ENCODE data around the gene CEP95. TPM values are rescaled to one million over a fixed set of nuclear protein-coding genes. Genes with fewer than 3 reads are reported as not detected.

CEP95 gene
- total RNA-seq, 1 experiment from 2014 or later: 57.2 TPM

GRCh38 chr17:64527914-64528313, 21.1 kb downstream of the CEP95 start:
- CTCF ChIA-PET: interaction anchor here (0.5 to 0.6 kb wide), 2 partner anchors 486 to 1823 kb away, joined by 3 read pairs; no protein-coding TSS in a partner anchor
- intact Hi-C loops (cut with micrococcal nuclease): no loop called here
- BruUV-seq (replicated peaks): no TSS peak
- Mint-ChIP-seq H3K9me3 (ENCODE audit: unreplicated experiment) (no peaks in the 10 kb centered on the region), H3K27ac (ENCODE audit: low read depth, unreplicated experiment) (no peak overlapping the region), H3K36me3 (ENCODE audit: insufficient read depth, unreplicated experiment) (peaks cover 100% of the 10 kb centered on the region), H3K27me3 (ENCODE audit: insufficient read depth, unreplicated experiment) (no peaks in the 10 kb centered on the region), H3K4me1 (ENCODE audit: insufficient read depth, unreplicated experiment) (peaks cover 4% of the 10 kb centered on the region), H3K4me3 (ENCODE audit: unreplicated experiment) (no peak overlapping the region)
- TF ChIP-seq CTCF (IDR thresholded peaks at IDR 0.05; ENCODE audit: unreplicated experiment): no peak
- no peak for DNase-seq (ENCODE audit: unreplicated experiment)
- POLR2A ChIA-PET: interaction anchor here (6.0 kb wide), 1 partner anchor 21 kb away, joined by 32 read pairs; the partner anchor contains the start of genes CEP95 and DDX5

GRCh38 chr17:64529221-64529620, 22.4 kb downstream of the CEP95 start:
- Mint-ChIP-seq H3K27ac (ENCODE audit: low read depth, unreplicated experiment) (no peak overlapping the region), H3K36me3 (ENCODE audit: insufficient read depth, unreplicated experiment) (peaks cover 100% of the 10 kb centered on the region), H3K4me3 (ENCODE audit: unreplicated experiment) (no peak overlapping the region), H3K4me1 (ENCODE audit: insufficient read depth, unreplicated experiment) (peaks cover 4% of the 10 kb centered on the region), H3K27me3 (ENCODE audit: insufficient read depth, unreplicated experiment) (no peaks in the 10 kb centered on the region), H3K9me3 (ENCODE audit: unreplicated experiment) (no peaks in the 10 kb centered on the region)
- POLR2A ChIA-PET: interaction anchor here (6.0 kb wide), 1 partner anchor 23 kb away, joined by 32 read pairs; the partner anchor contains the start of genes CEP95 and DDX5
- BruUV-seq (replicated peaks): no TSS peak
- intact Hi-C loops (cut with micrococcal nuclease): no loop called here
- no peak for DNase-seq (ENCODE audit: unreplicated experiment)
- no peak for TF ChIP-seq CTCF (IDR thresholded peaks at IDR 0.05; ENCODE audit: unreplicated experiment)
- CTCF ChIA-PET: interaction anchor here (0.7 to 0.8 kb wide), 3 partner anchors 14 to 166 kb away, joined by 3 to 4 read pairs (median 3); no protein-coding TSS in a partner anchor

- Mint-ChIP-seq H3K27ac (ENCODE audit: low read depth, unreplicated experiment) (no peak overlapping the region), H3K27me3 (ENCODE audit: insufficient read depth, unreplicated experiment) (no peaks in the 10 kb centered on the region), H3K9me3 (ENCODE audit: unreplicated experiment) (no peaks in the 10 kb centered on the region), H3K36me3 (ENCODE audit: insufficient read depth, unreplicated experiment) (peaks cover 100% of the 10 kb centered on the region), H3K4me1 (ENCODE audit: insufficient read depth, unreplicated experiment) (peaks cover 4% of the 10 kb centered on the region), H3K4me3 (ENCODE audit: unreplicated experiment) (no peak overlapping the region)
- BruUV-seq (replicated peaks): no TSS peak
- no peak for DNase-seq (ENCODE audit: unreplicated experiment)
- intact Hi-C loops (cut with micrococcal nuclease): no loop called here
- POLR2A ChIA-PET: interaction anchor here (1.3 to 6.0 kb wide), 3 partner anchors 12 to 35 kb away, joined by 4 to 32 read pairs (median 9); partner anchors contain the start of genes CEP95, DDX5 and POLG2
- no peak for TF ChIP-seq CTCF (IDR thresholded peaks at IDR 0.05; ENCODE audit: unreplicated experiment)
- CTCF ChIA-PET: interaction anchor here (0.6 to 1.4 kb wide), 3 partner anchors 9 to 118 kb away, joined by 3 to 4 read pairs (median 3); no protein-coding TSS in a partner anchor
Observed at GRCh38 chr17:64531955-64532371, 25.2 kb downstream of the CEP95 start.

- no peak for DNase-seq (ENCODE audit: unreplicated experiment)
- H3K4me3 Mint-ChIP-seq (ENCODE audit: unreplicated experiment): no peak overlapping the region
- no peak overlapping the region for H3K27ac Mint-ChIP-seq (ENCODE audit: low read depth, unreplicated experiment)
- H3K9me3 Mint-ChIP-seq (ENCODE audit: unreplicated experiment): no peaks in the 10 kb centered on the region
- peaks cover 4% of the 10 kb centered on the region for H3K4me1 Mint-ChIP-seq (ENCODE audit: insufficient read depth, unreplicated experiment)
- CTCF ChIA-PET: interaction anchor here (0.6 to 0.7 kb wide), 3 partner anchors 9 to 113 kb away, joined by 3 read pairs; no protein-coding TSS in a partner anchor
- TF ChIP-seq CTCF (IDR thresholded peaks at IDR 0.05; ENCODE audit: unreplicated experiment): no peak
- H3K36me3 Mint-ChIP-seq (ENCODE audit: insufficient read depth, unreplicated experiment): peaks cover 100% of the 10 kb centered on the region
- H3K27me3 Mint-ChIP-seq (ENCODE audit: insufficient read depth, unreplicated experiment): no peaks in the 10 kb centered on the region
- intact Hi-C loops (cut with micrococcal nuclease): no loop called here
- no TSS peak for BruUV-seq (replicated peaks)
- POLR2A ChIA-PET: interaction anchor here (0.9 to 6.0 kb wide), 4 partner anchors 11 to 35 kb away, joined by 3 to 32 read pairs (median 6); partner anchors contain the start of genes CEP95, DDX5 and POLG2
Observed at GRCh38 chr17:64532409-64532808, 25.6 kb downstream of the CEP95 start.

Data from MCF 10A (cell line).